Caco-2 (cell line): ENCODE results near the gene KLB. TPM values are rescaled to one million over a fixed set of nuclear protein-coding genes. Genes with fewer than 3 reads are reported as not detected.

Source experiments
- BruUV-seq: library from RNA; stranded (reverse); fragments of 400-500 nt; replicated peaks from 2 replicates; lab custom pipeline; 2021; lab: Mats Ljungman, UMichigan
- CTCF ChIA-PET: fragments of 300-600 bp; sonication (Branson Sonifier 250); formaldehyde crosslinking; loops from one replicate; lab custom pipeline; 2022; ENCODE audit warnings: antibody characterized with exemption; lab: Charles Lee
- POLR2A ChIA-PET: fragments of 300-600 bp; sonication (Branson Sonifier 250); formaldehyde crosslinking; loops from one replicate; lab custom pipeline; 2022; ENCODE audit warnings: antibody characterized with exemption; lab: Charles Lee
- DNase-seq, 2 experiments: peaks; one replicate each; pipeline versions ENCODE4 v3.0.0 to v3.0.0-alpha.2; 2020 to 2022
- H3K27me3 ChIP-seq: replicated peaks from 2 replicates; pipeline ENCODE4 v1.6.0; 2011; ENCODE audit warnings: low read length; ENCODE audit not compliant: control insufficient read depth, insufficient read depth
- H3K36me3 ChIP-seq: 2 replicates; pipeline ENCODE4 v1.5.1; 2011; ENCODE audit warnings: low read length; ENCODE audit not compliant: control insufficient read depth, insufficient read depth
- H3K4me1 ChIP-seq: fragments of 250-450 bp; sonication (Bioruptor Pico); 2 replicates; pipeline ENCODE4 v1.5.1; 2020; ENCODE audit warnings: mild to moderate bottlenecking
- H3K4me3 ChIP-seq: 2 replicates; pipeline ENCODE4 v1.5.1; 2011; ENCODE audit warnings: low read depth, mild to moderate bottlenecking, control low read depth, low read length
- H3K9me3 ChIP-seq: fragments of 250-450 bp; sonication (Bioruptor Pico); 2 replicates; pipeline ENCODE4 v1.5.1; 2020; ENCODE audit warnings: mild to moderate bottlenecking, moderate library complexity
- H3K27ac Mint-ChIP-seq: one replicate; pipeline ENCODE4 v1.8.0; 2022; ENCODE audit warnings: mixed read lengths; ENCODE audit not compliant: unreplicated experiment
- H3K27me3 Mint-ChIP-seq: one replicate; pipeline ENCODE4 v1.8.0; 2022; ENCODE audit warnings: mixed read lengths; ENCODE audit not compliant: insufficient read depth, unreplicated experiment
- H3K36me3 Mint-ChIP-seq: one replicate; pipeline ENCODE4 v1.8.0; 2022; ENCODE audit warnings: mild to moderate bottlenecking, mixed read lengths; ENCODE audit not compliant: insufficient read depth, unreplicated experiment
- H3K4me1 Mint-ChIP-seq: one replicate; pipeline ENCODE4 v1.8.0; 2022; ENCODE audit warnings: low read depth, mixed read lengths; ENCODE audit not compliant: unreplicated experiment
- H3K4me3 Mint-ChIP-seq: one replicate; pipeline ENCODE4 v1.8.0; 2022; ENCODE audit warnings: mild to moderate bottlenecking, moderate library complexity, mixed read lengths; ENCODE audit not compliant: unreplicated experiment
- H3K9me3 Mint-ChIP-seq: one replicate; pipeline ENCODE4 v1.8.0; 2022; ENCODE audit warnings: mixed read lengths; ENCODE audit not compliant: unreplicated experiment
- CTCF ChIP-seq, 2 experiments: fragments of 200-600 bp in 1 of 2; IDR thresholded peaks; 1 replicate in 1 of 2; 2 replicates in 1 of 2; pipeline versions ENCODE4 v1.5.1 to v1.8.0; 2011 to 2022; ENCODE audit warnings: antibody characterized with exemption in 1 of 2, control low read depth in 1 of 2, inconsistent platforms in 1 of 2, low read depth in 1 of 2, low read length in 1 of 2, mild to moderate bottlenecking in 1 of 2, moderate library complexity in 1 of 2; ENCODE audit not compliant: insufficient read depth in 1 of 2, severe bottlenecking in 1 of 2, unreplicated experiment in 1 of 2
- intact Hi-C: fragments of 100-400 bp; cut with micrococcal nuclease; formaldehyde crosslinking; loops from one replicate; pipeline ENCODE4 v1.10.0; 2022; ENCODE audit not compliant: unreplicated experiment
- total RNA-seq: library from RNA; stranded (reverse); gene quantifications from 2 replicates; pipeline ENCODE4 v1.2.3, GENCODE V29; 2022

KLB gene
- total RNA-seq, 1 experiment from 2014 or later: 2.2 TPM

- H3K27ac Mint-ChIP-seq: no peak overlapping the region
- no TSS peak for BruUV-seq
- Histone ChIP-seq H3K27me3 (no peaks in the 10 kb centered on the region), H3K4me1 (peaks cover 6% of the 10 kb centered on the region), H3K4me3 (no peak overlapping the region), H3K9me3 (no peaks in the 10 kb centered on the region), H3K36me3 (no peaks in the 10 kb centered on the region)
- no peak for TF ChIP-seq CTCF (IDR thresholded peaks at IDR 0.05; ENCODE audit: insufficient read depth in 1 of 2, low read depth in 1 of 2, low read length in 1 of 2, severe bottlenecking in 1 of 2, unreplicated experiment in 1 of 2)
- no peaks in the 10 kb centered on the region for H3K4me1 Mint-ChIP-seq
- no peaks in the 10 kb centered on the region for H3K27me3 Mint-ChIP-seq
- POLR2A ChIA-PET: interaction anchor here (1.3 kb wide), 1 partner anchor 60 kb away, joined by 5 read pairs; the partner anchor contains the start of gene UGDH
- no peaks in the 10 kb centered on the region for H3K9me3 Mint-ChIP-seq
- H3K4me3 Mint-ChIP-seq: no peak overlapping the region
- no peak for DNase-seq
- intact Hi-C loops: loop anchor here (5.0 kb wide), 1 partner anchor 170 kb away; the partner anchor contains the start of gene SMIM14
- H3K36me3 Mint-ChIP-seq: peaks cover 35% of the 10 kb centered on the region
- CTCF ChIA-PET: interaction anchor here (1.0 kb wide), 1 partner anchor 23 kb away, joined by 3 read pairs; no protein-coding TSS in a partner anchor
Observed at GRCh38 chr4:39467464-39467863, 60.7 kb downstream of the KLB start.

GRCh38 chr4:39469429-39470077 is 62.8 kb downstream of the KLB start:
- H3K4me1 ChIP-seq: peaks cover 6% of the 10 kb centered on the region
- no peaks in the 10 kb centered on the region for H3K4me1 Mint-ChIP-seq
- POLR2A ChIA-PET: interaction anchor here (0.6 kb wide), 1 partner anchor 58 kb away, joined by 3 read pairs; no protein-coding TSS in a partner anchor

More at GRCh38 chr4:39469429-39470077, 62.8 kb downstream of the KLB start:
- H3K9me3 Mint-ChIP-seq: no peaks in the 10 kb centered on the region
- CTCF ChIA-PET: interaction anchor here (0.6 to 1.5 kb wide), 12 partner anchors 11 to 587 kb away, joined by 3 to 9 read pairs (median 4); partner anchors contain the start of genes KLB, LIAS, N4BP2 and RPL9
- Histone ChIP-seq H3K27me3 (no peaks in the 10 kb centered on the region), H3K9me3 (no peaks in the 10 kb centered on the region), H3K4me3 (no peak overlapping the region), H3K36me3 (no peaks in the 10 kb centered on the region)
- intact Hi-C loops: loop anchor here (1.0 to 5.0 kb wide), 7 partner anchors 25 to 507 kb away; partner anchors contain the start of genes SMIM14, UBE2K and UGDH
- TF ChIP-seq CTCF (IDR thresholded peaks at IDR 0.05; ENCODE audit: insufficient read depth in 1 of 2, low read depth in 1 of 2, low read length in 1 of 2, severe bottlenecking in 1 of 2, unreplicated experiment in 1 of 2): peak; percentile 84 to 86
- H3K36me3 Mint-ChIP-seq: peaks cover 25% of the 10 kb centered on the region
- no peaks in the 10 kb centered on the region for H3K27me3 Mint-ChIP-seq
- no peak overlapping the region for H3K4me3 Mint-ChIP-seq
- DNase-seq: peak; percentile 76
- no TSS peak for BruUV-seq
- H3K27ac Mint-ChIP-seq: peak overlapping the region; percentile 54
